Esophagus muscularis mucosa (tissue), 3 donors: ENCODE measurements around the gene PABPC1L2A.
"Not testable (repeated sequence)": the region's sequence is repeated elsewhere in the genome, so short reads cannot be mapped to it uniquely, and the experiment has no call there.

Experiments
- POLR2A ChIP-seq: fragments of 450-650 bp; IDR thresholded peaks from one replicate; pipeline ENCODE4 v1.6.1; 2017; ENCODE audit warnings: antibody characterized with exemption, moderate library complexity, mild to moderate bottlenecking, low read depth
- POLR2AphosphoS5 ChIP-seq, 2 donors: sonication (generic); formaldehyde crosslinking; IDR thresholded peaks; one replicate each; pipeline ENCODE4 v1.6.1; 2017; ENCODE audit warnings: antibody characterized with exemption in 2 of 2
- TF ChIP-seq, protein P1 (sequence below), 3 experiments: fragments of 200-600 bp in 2 of 3; fragments of 450-650 bp in 1 of 3; sonication (generic) in 2 of 3; IDR thresholded peaks; one replicate each; pipeline ENCODE4 v1.5.1; 2017 to 2019; ENCODE audit warnings: antibody characterized with exemption in 3 of 3, mild to moderate bottlenecking in 2 of 3, moderate library complexity in 1 of 3

DNA sequence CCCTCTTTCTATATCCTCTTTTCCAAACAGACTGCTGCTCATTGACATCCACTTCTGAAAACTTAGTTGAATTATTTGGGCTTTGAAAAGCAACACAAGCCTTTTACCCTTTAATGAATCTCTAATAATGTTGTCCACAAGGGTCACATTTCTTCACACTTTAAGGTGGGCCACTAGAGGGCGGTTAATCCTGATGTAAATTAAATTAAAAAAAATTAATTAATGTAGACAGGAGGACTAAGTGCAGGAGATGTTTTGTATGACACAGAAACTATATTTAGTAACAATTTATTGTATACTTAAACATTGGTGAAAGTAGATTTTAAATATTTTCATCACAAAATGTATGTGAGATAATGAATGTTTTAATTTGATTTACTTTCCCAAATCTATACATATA is 7.5 kb upstream of the PABPC1L2A start:
- TF ChIP-seq, protein P1, sequence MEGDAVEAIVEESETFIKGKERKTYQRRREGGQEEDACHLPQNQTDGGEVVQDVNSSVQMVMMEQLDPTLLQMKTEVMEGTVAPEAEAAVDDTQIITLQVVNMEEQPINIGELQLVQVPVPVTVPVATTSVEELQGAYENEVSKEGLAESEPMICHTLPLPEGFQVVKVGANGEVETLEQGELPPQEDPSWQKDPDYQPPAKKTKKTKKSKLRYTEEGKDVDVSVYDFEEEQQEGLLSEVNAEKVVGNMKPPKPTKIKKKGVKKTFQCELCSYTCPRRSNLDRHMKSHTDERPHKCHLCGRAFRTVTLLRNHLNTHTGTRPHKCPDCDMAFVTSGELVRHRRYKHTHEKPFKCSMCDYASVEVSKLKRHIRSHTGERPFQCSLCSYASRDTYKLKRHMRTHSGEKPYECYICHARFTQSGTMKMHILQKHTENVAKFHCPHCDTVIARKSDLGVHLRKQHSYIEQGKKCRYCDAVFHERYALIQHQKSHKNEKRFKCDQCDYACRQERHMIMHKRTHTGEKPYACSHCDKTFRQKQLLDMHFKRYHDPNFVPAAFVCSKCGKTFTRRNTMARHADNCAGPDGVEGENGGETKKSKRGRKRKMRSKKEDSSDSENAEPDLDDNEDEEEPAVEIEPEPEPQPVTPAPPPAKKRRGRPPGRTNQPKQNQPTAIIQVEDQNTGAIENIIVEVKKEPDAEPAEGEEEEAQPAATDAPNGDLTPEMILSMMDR (IDR thresholded peaks at IDR 0.05): not testable (repeated sequence)
- not testable (repeated sequence) for TF ChIP-seq POLR2A; POLR2AphosphoS5 (IDR thresholded peaks at IDR 0.05)
